GM18951 (cell line): Measurements from ENCODE around the gene PDCD6IP.
"Not testable (repeated sequence)": the region's sequence is repeated elsewhere in the genome, so short reads cannot be mapped to it uniquely, and the experiment has no call there.

Source experiments
- POLR2A ChIP-seq: IDR thresholded peaks from 4 replicates; pipeline ENCODE4 v1.6.1; 2011; ENCODE audit warnings: mild to moderate bottlenecking; ENCODE audit not compliant: insufficient read length, insufficient read depth; ENCODE audit errors: extremely low read depth
- in situ Hi-C: fragments of 300-500 bp; cut with MboI; formaldehyde crosslinking; loops from one replicate; pipeline ENCODE4 v1.12.0; 2022; ENCODE audit warnings: low sequenced_read_pairs, mixed read lengths, inconsistent platforms; ENCODE audit not compliant: unreplicated experiment

PDCD6IP gene

DNA sequence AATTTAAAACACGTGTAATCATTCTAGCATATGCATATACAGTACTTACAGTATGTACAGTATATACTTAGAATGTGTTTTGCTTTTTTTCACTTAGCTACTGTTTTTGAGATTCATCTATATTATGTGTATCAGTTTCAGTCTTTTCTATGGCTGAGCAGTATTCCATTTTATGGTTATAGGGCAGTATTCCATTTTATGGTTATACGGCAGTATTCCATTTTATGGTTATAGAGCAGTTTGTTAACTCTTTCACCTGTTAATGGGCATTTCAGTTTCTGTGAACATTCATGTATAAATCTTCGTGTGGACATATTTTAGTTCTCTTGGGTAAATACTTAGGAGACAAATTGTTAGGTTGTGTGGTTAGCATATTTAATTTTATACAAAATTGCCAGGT is 40.9 kb downstream of the PDCD6IP start:
- TF ChIP-seq POLR2A, result no peak
- in situ Hi-C loops, result no loop called here

DNA sequence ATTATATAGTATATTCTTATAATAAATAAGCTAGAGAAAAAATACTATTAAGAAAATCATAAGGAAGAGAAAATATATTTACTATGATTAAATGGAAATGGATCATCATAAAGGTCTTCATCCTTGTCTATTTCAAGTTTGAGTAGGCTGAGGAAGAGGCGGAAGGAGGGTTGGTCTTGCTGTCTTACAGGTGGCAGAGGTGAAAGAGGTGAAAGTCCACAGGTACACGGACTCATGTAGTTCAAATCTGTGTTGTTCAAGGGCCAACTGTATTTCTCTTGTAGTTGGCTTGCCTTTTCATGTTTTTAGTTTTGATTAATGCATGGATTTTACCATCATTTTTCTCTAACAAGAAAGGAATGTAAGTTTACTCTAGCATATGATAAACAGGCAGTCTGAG is 41.7 kb downstream of the PDCD6IP start:
- in situ Hi-C loops, result no loop called here
- no peak for TF ChIP-seq POLR2A

DNA sequence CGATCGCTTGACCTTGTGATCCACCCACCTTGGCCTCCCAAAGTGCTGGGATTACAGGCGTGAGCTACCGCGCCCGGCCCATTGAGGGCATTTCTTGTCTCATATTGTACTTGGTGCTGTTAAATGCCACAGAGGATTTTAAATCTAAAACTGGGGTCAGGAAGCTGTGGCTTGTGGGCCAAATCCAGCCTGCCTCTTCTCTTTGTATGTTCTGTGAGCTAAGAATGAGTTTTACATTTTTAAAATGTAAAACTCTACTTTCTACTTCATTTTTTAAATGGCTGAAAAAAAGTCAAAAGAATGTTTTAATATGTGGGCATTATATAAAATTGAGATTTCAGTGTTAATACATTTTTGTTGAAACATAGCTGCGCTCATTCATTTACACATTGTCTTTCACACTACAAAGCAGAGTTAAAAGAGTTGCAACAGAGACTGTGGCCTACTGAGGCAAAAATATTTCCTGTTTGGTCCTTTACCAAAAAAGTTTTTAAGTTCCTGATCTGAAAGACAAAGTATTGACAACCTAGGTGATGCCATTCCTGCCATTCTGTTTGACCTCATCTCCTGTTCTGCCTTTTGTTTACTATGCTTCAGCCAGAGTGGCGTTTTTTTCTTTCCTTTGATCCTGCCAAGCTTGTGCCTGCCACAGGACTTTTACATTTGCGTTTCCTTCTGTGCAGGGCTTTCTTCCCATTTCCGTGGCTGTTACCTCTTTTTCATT is 50.4 kb downstream of the PDCD6IP start:
- TF ChIP-seq POLR2A, result no peak
- in situ Hi-C loops, result no loop called here

DNA sequence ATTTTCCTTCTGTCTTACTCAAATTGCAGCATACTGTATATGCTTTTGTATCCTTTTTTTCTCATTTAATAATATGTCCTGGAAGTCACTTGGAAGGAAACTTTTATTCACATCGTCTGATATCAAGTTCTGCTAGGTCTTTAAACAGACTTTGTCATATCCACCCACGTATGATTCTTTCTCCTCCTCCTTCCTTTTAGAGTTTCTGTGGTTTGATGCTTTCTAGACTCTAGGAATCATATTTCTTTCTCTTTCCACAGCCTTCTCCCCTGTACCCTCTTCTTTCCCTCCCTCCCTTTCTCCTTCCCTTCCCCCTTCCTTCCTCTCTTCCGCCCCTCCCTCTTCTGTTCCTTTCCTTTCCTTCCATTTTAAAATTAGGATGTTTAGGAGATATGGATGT is 52.2 kb downstream of the PDCD6IP start:
- in situ Hi-C loops, result not testable (repeated sequence)

DNA sequence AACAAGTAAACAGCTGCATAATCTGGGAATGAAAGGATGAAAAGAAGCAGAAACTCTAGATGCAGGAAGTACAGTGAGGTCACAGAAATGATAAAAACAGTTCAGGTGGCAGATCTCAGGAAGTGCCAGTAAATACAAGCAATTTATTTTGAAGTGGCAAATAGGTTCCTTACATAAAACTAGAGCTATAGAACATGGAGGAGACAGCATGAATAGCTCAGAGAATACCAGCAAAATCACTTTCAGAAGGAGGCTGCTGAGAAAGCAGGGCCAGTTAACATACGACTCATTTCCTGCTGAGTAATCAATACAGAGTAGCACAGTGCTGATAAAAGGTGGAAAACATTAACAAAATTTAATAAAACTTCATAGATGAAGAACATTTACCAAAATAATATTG is 57.0 kb downstream of the PDCD6IP start:
- in situ Hi-C loops, result not testable (repeated sequence)

DNA sequence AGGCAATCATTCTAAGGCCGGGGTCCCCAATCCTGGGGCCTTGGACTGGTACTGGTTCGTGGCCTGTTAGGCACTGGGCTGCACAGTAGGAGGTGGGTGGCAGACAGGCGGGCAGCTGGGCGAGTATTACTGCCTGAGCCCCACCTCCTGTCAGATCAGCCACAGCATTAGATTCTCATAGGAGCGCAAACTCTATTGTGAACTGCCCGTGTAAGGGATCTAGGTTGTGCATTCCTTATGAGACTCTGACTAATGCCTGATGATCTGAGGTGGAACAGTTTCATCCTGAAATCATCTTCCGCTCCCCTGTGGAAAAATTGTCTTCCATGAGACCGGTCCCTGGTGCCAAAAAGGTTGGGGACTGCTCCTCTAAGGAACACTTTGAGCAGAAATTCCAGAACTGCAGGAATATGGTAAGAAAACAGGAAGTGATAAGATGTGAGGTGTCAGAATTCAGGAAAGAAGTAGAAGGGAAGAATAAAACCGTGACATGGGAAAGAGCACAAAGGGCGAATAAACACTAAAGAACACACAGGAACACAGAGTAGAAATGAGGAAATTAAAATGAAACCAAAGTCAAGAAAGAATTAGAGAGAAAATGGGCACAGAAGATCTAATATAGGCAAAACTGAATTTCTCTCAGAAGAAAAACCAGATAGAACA is 57.6 kb downstream of the PDCD6IP start:
- TF ChIP-seq POLR2A, result no peak
- in situ Hi-C loops, result no loop called here

DNA sequence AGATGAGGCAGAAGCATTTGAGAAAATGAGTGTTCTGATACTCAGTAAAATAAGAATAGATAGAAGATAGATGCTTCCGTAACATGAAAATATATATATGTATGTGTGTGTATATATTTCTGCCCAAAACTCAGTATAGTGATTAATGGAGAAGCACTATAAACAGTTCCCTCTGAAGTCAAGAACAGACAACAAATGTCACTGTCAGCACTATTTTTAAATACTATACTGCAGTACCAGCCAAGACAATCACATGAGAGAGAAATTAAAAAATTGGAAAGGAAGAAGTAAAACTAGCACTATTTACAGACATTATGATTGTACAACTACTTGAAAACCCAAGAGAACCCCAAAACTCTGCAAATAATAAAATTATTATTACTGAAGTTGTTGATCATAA is 59.3 kb downstream of the PDCD6IP start:
- in situ Hi-C loops, result not testable (repeated sequence)

DNA sequence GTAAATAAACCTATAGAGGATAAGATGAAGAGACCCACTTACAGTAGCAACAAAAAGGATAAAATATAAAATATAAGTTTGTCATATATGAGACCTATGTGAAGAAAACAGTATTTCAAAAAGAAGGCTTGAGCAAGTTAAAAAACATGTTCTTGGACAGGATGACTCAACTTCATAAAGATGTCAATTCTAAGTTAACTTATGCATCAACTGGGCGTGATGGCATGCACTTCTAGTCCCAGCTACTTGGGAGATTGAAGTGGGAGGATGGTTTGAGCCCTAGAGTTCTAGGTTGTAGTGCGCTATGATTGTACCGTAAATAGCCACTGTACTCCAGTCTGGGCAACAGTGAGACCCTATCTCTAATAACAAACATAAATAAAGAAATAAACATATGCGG is 59.7 kb downstream of the PDCD6IP start:
- no peak for TF ChIP-seq POLR2A
- in situ Hi-C loops, result no loop called here

DNA sequence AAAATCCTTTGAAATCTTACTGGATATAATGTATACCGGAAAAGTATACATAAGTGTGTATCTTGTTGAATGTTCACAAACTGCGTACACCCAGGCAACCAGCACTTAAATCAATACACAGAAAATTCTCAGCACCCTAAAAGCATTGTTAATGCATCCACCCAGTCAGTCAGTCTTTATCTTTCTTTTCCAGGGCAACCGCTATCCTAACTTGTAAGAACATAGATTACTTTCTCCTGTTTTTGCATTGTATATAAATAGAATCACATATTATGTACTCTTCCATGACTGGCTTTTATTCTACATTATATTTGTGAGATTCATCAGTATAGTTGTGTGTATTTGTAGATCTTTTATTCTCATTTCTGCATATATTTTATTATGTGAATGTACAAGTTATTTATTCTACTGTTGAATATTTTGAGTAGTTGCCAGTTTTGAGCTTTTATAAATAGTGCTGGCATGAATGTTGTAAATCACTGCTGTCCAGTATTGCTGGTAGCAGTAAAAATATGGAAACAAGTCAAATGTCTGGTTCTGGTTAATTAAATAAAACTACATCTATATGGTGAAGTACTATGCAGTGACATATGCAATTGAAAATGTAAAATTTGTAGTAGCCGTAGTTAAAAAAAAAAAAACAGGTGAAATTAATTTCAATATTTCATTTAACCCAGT is 62.1 kb downstream of the PDCD6IP start:
- in situ Hi-C loops, result no loop called here
- no peak for TF ChIP-seq POLR2A

DNA sequence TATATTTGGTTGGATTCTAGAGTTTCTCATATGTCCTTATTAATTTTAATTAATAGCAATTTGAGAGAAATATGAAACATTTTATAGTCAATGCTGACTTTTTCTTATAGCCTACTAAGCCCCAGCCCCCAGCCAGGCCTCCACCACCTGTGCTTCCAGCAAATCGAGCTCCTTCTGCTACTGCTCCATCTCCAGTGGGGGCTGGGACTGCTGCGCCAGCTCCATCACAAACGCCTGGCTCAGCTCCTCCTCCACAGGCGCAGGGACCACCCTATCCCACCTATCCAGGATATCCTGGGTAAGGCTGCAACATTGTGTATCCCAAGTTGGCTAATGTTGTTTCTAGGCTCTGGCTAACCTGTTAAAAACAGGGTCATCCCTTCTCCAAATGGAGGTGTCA is 66.7 kb downstream of the PDCD6IP start:
- no peak for TF ChIP-seq POLR2A
- in situ Hi-C loops, result no loop called here

DNA sequence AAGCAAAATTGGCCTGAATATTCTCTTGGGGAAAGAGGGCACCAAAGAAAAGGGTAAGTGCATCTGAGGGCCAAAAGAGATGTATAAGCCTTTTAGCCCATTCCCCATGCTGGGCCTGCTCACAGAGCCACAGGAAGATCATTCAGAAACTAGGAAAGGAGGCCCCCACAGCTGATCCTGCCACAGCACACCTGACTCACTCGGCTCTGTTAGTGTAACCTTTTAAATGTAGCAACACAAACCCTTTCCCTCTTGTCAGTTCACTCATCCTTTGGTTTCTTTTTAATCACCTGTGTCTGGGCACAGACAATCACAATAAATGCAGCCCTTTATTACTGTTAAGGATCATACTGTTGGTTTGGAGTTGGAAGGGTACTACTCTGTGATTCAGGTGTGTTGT is 69.9 kb downstream of the PDCD6IP start:
- no peak for TF ChIP-seq POLR2A
- in situ Hi-C loops, result no loop called here

DNA sequence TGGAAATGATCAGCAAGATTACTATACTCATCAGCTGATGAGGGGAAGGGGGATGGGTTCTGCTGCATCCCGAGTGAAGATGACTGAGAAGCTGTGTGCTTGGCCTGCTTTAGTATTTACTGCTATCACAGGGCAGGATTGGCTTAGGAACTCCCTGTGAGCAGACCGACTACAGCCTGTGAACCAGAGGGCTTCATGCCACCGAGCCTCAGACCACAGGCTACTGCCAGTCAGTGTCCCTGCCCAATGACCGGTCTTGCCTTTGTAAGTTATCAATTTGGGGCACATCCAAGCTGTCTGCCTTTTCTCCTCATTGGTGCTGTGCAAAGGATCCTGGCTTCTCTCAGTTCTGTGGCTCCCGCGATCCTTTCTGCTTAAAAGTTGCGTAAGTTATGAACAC is 71.5 kb downstream of the PDCD6IP start:
- in situ Hi-C loops, result no loop called here
- TF ChIP-seq POLR2A, result no peak

DNA sequence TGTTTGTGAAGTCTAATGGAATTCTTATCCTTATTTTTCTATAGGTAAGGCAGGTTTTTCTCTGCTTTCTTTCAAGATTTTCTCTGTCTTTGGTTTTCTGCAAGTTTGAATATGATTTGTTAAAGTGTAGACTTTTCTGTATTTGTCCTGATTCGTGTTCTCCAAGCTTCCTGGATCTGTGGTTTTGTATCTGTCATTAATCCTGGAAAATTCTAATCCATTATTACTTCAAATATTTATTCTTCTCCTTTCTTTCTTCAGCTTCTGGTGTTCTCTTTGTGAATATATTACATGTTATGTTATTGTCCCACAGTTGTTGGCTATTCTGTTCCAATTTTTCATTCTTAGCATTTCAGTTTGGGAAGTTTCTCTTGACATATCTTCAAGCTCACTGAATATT is 76.4 kb downstream of the PDCD6IP start:
- no peak for TF ChIP-seq POLR2A
- in situ Hi-C loops, result no loop called here

DNA sequence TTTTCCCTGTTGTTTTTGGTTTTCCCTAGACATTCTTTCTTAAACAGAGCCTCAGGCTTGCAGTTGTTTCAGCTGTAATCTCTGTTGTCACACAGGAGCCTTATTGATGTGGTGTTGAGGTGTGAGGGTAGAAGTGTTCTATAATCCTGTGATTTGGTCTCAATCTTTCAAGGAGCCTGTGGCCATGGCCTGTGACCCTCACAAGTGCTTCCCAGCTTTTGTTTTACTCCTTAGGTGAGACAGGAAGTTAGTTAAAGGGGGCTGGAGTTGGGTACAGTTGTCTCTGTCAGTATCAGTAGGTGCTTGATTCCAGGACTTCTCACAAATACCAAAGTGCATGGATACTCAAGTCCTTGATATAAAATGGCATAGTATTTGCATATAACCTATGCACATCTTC is 77.2 kb downstream of the PDCD6IP start:
- in situ Hi-C loops, result no loop called here
- no peak for TF ChIP-seq POLR2A
